Neural cell (in vitro differentiated cells): ENCODE data around the gene TOMM7. TPM values are rescaled to one million over a fixed set of nuclear protein-coding genes. Genes with fewer than 3 reads are reported as not detected.

Experiments used
- H2AFZ ChIP-seq: fragments of 200-600, 300-800 bp; sonication (generic), shearing (Covaris generic); 2 replicates; pipeline ENCODE4 v1.6.0; 2014; ENCODE audit warnings: low read depth, mild to moderate bottlenecking, antibody characterized with exemption, low read length, moderate library complexity
- H3F3A ChIP-seq: fragments of 200-600 bp; shearing (Covaris generic); 2 replicates; pipeline ENCODE4 v1.6.1; 2016; ENCODE audit warnings: mild to moderate bottlenecking, moderate library complexity, mixed read lengths, antibody characterized with exemption, low read length; ENCODE audit not compliant: insufficient read depth, poor library complexity, severe bottlenecking
- H3K27ac ChIP-seq: fragments of 200-600, 300-800 bp; sonication (generic), shearing (Covaris generic); 2 replicates; pipeline ENCODE4 v1.5.1; 2014; ENCODE audit warnings: mild to moderate bottlenecking, low read length, moderate library complexity
- H3K27me3 ChIP-seq: fragments of 300-800, 200-600 bp; sonication (generic), shearing (Covaris generic); 2 replicates; pipeline ENCODE4 v1.6.0; 2014; ENCODE audit warnings: mild to moderate bottlenecking, low read depth, low read length, moderate library complexity; ENCODE audit not compliant: insufficient read depth
- H3K36me3 ChIP-seq: fragments of 300-800, 200-600 bp; sonication (generic), shearing (Covaris generic); 2 replicates; pipeline ENCODE4 v1.5.1; 2014; ENCODE audit warnings: mild to moderate bottlenecking, antibody characterized with exemption, low read length, moderate library complexity; ENCODE audit not compliant: insufficient read depth
- H3K4me2 ChIP-seq: fragments of 300-800, 200-600 bp; sonication (generic), shearing (Covaris generic); 2 replicates; pipeline ENCODE4 v1.6.0; 2014; ENCODE audit warnings: mild to moderate bottlenecking, low read length
- H3K4me3 ChIP-seq: fragments of 300-800, 200-600 bp; sonication (generic), shearing (Covaris generic); 2 replicates; pipeline ENCODE4 v1.5.1; 2014; ENCODE audit warnings: mild to moderate bottlenecking, low read length, moderate library complexity
- H3K79me2 ChIP-seq: fragments of 200-600 bp; shearing (Covaris generic); replicated peaks from 2 replicates; pipeline ENCODE4 v1.6.0; 2014; ENCODE audit warnings: mild to moderate bottlenecking, low read length, moderate library complexity; ENCODE audit not compliant: insufficient read depth
- H3K9ac ChIP-seq: fragments of 300-800, 200-600 bp; sonication (generic), shearing (Covaris generic); 2 replicates; pipeline ENCODE4 v1.6.1; 2016; ENCODE audit warnings: mild to moderate bottlenecking, low read length, mixed read lengths
- H3K9me2 ChIP-seq: fragments of 200-600 bp; shearing (Covaris generic); 2 replicates; pipeline ENCODE4 v1.6.1; 2016; ENCODE audit warnings: mild to moderate bottlenecking, low read length, mixed read lengths; ENCODE audit not compliant: insufficient read depth
- H3K9me3 ChIP-seq: fragments of 200-600, 300-800 bp; sonication (generic), shearing (Covaris generic); 2 replicates; pipeline ENCODE4 v1.6.1; 2016; ENCODE audit warnings: mild to moderate bottlenecking, mixed run types, low read length, moderate library complexity, mixed read lengths
- H4K20me1 ChIP-seq: fragments of 200-600 bp; shearing (Covaris generic); 2 replicates; pipeline ENCODE4 v1.6.1; 2016; ENCODE audit warnings: mild to moderate bottlenecking, mixed run types; ENCODE audit not compliant: insufficient read depth
- EP300 ChIP-seq: fragments of 450-650 bp; conservative IDR thresholded peaks from 2 replicates; pipeline ENCODE4 v1.6.1; 2014; ENCODE audit warnings: antibody characterized with exemption, mild to moderate bottlenecking, moderate library complexity; ENCODE audit not compliant: poor library complexity, severe bottlenecking
- EZH2 ChIP-seq: fragments of 200-600, 300-800 bp; shearing (Covaris generic), sonication (generic); IDR thresholded peaks from 2 replicates; pipeline ENCODE4 v1.6.1; 2014; ENCODE audit warnings: antibody characterized with exemption, low read length, borderline replicate concordance, mild to moderate bottlenecking; ENCODE audit not compliant: insufficient read depth, poor library complexity, severe bottlenecking
- MXI1 ChIP-seq: fragments of 450-650 bp; conservative IDR thresholded peaks from 2 replicates; pipeline ENCODE4 v1.6.1; 2014; ENCODE audit warnings: antibody characterized with exemption, mild to moderate bottlenecking; ENCODE audit not compliant: poor library complexity, severe bottlenecking
- POLR2AphosphoS5 ChIP-seq: IDR thresholded peaks from 2 replicates; pipeline ENCODE4 v1.6.1; 2012
- RAD21 ChIP-seq: fragments of 450-650 bp; conservative IDR thresholded peaks from 2 replicates; pipeline ENCODE4 v1.6.1; 2014; ENCODE audit warnings: antibody characterized with exemption, mild to moderate bottlenecking, moderate library complexity
- REST ChIP-seq: IDR thresholded peaks from 2 replicates; pipeline ENCODE4 v1.6.1; 2012; ENCODE audit warnings: borderline replicate concordance
- SMC3 ChIP-seq: fragments of 450-650 bp; conservative IDR thresholded peaks from 2 replicates; pipeline ENCODE4 v1.6.1; 2014; ENCODE audit warnings: antibody characterized with exemption, mild to moderate bottlenecking, moderate library complexity; ENCODE audit not compliant: poor library complexity
- TAF1 ChIP-seq: IDR thresholded peaks from 2 replicates; pipeline ENCODE4 v1.6.1; 2012; ENCODE audit warnings: low read depth
- polyA plus RNA-seq: library from polyadenylated mRNA; depleted of rRNA; stranded (reverse); fragments of >200 nt; gene quantifications from 2 replicates; pipeline ENCODE4 v1.2.3, GENCODE V29; 2014
- TF ChIP-seq, protein P1 (sequence below): fragments of 450-650 bp; IDR thresholded peaks from 2 replicates; pipeline ENCODE4 v1.5.1; 2014; ENCODE audit warnings: antibody characterized with exemption, mild to moderate bottlenecking, moderate library complexity; ENCODE audit not compliant: poor library complexity, severe bottlenecking

TOMM7 gene
- polyA plus RNA-seq, 1 donor from 2014 or later = 241 TPM

DNA sequence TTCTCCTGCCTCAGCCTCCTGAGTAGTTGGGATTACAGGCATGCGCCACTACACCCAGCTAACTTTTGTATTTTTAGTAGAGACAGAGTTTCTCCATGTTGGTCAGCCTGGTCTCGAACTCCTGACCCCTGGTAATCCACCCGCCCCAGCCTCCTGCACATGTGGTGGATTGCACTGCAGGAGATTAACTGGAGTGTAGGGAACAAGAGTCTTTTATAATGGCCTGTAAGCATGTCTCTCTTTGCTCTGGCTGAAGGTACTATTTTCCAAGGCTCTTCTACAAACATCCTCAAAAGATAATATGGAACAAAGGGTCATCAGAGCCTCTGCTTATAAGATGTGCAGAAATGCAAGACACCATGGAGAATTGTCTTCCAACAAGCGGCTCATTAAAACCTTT is 3.2 kb downstream of the TOMM7 start:
- no peak for TF ChIP-seq RAD21
- no peak for TF ChIP-seq REST
- TF ChIP-seq MXI1 = no peak
- TF ChIP-seq SMC3 = no peak
- TF ChIP-seq EZH2 = no peak
- TF ChIP-seq, protein P1, sequence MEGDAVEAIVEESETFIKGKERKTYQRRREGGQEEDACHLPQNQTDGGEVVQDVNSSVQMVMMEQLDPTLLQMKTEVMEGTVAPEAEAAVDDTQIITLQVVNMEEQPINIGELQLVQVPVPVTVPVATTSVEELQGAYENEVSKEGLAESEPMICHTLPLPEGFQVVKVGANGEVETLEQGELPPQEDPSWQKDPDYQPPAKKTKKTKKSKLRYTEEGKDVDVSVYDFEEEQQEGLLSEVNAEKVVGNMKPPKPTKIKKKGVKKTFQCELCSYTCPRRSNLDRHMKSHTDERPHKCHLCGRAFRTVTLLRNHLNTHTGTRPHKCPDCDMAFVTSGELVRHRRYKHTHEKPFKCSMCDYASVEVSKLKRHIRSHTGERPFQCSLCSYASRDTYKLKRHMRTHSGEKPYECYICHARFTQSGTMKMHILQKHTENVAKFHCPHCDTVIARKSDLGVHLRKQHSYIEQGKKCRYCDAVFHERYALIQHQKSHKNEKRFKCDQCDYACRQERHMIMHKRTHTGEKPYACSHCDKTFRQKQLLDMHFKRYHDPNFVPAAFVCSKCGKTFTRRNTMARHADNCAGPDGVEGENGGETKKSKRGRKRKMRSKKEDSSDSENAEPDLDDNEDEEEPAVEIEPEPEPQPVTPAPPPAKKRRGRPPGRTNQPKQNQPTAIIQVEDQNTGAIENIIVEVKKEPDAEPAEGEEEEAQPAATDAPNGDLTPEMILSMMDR = no peak
- no peak for TF ChIP-seq TAF1
- TF ChIP-seq POLR2AphosphoS5 = no peak
- TF ChIP-seq EP300 = no peak
- Histone ChIP-seq H3K9me2 (no peaks in the 10 kb centered on the region), H2AFZ (no peak overlapping the region), H4K20me1 (no peaks in the 10 kb centered on the region), H3K4me2 (no peak overlapping the region), H3K79me2 (peaks cover 15% of the 10 kb centered on the region), H3K4me3 (no peak overlapping the region), H3K36me3 (peaks cover 9% of the 10 kb centered on the region), H3K27ac (no peak overlapping the region), H3K9ac (no peak overlapping the region), H3F3A (no peaks in the 10 kb centered on the region), H3K27me3 (no peaks in the 10 kb centered on the region), H3K9me3 (no peaks in the 10 kb centered on the region)

DNA sequence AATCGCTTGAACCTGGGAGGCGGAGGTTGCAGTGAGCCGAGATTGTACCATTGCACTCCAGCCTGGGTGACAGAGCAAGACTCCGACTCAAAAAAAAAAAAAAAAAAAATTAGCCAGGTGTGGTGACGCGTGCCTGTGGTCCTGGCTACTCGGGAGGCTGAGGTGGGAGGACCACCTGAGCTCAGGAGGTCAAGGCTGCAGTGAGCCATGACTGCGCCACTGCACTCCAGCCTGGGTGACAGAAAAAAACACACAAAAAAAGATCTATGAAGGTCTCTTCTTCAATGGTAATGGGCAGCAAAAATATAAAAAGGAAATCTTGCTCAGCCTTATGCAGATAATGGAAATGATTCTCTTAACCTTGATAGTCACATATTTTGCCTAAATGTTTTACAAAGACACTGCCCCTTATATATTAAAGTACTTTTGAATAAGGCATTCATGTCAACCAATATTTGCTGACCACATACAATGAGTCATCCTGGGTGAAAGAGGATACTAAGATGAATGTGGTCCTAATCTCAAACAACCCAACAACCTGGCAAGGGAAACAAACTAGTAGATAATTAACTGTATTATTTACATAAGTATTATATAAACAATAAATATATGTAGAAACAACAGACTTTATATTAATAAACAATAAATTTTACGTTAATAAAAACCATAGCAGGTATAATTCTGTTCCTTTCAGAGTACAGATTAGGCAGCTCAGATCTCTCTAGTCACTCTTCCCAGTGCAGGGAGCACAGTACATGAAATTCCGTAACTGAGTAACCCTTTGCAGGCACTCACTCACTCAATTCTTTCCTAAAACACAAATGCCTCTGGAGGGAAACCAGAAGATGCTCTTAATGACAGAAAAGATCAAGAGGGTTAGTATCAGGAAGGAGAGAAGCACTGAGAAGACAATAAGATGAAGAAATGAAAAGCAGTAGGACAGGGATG is 8.1 kb downstream of the TOMM7 start:
- H3K27ac ChIP-seq = no peak overlapping the region
- H4K20me1 ChIP-seq = no peaks in the 10 kb centered on the region
- peaks cover 14% of the 10 kb centered on the region for H3K36me3 ChIP-seq

More for the DNA sequence above, 8.1 kb downstream of the TOMM7 start:
- H3K4me2 ChIP-seq = no peak overlapping the region
- no peaks in the 10 kb centered on the region for H3K9me3 ChIP-seq
- H3K9ac ChIP-seq = no peak overlapping the region
- peaks cover 4% of the 10 kb centered on the region for H3K79me2 ChIP-seq
- H3K9me2 ChIP-seq = no peaks in the 10 kb centered on the region
- no peak overlapping the region for H3K4me3 ChIP-seq
- H3F3A ChIP-seq = no peaks in the 10 kb centered on the region
- H2AFZ ChIP-seq = no peak overlapping the region
- TF ChIP-seq EP300 (no peak), MXI1 (no peak), RAD21 (no peak), POLR2AphosphoS5 (no peak), EZH2 (no peak), TAF1 (no peak), REST (no peak), SMC3 (no peak)
- TF ChIP-seq, protein P1 = no peak
- no peaks in the 10 kb centered on the region for H3K27me3 ChIP-seq
